OCI-LY1 (cell line): ENCODE measurements around the gene APBB1IP.

Experiments
- H2AFZ ChIP-seq: fragments of 200-600 bp; sonication (generic), shearing (Covaris generic); 2 replicates; pipeline ENCODE4 v1.6.0; 2014; ENCODE audit warnings: antibody characterized with exemption, mild to moderate bottlenecking, low read length
- H3F3A ChIP-seq: fragments of 200-600 bp; sonication (generic), shearing (Covaris generic); 2 replicates; pipeline ENCODE4 v1.6.0; 2014; ENCODE audit warnings: mild to moderate bottlenecking, antibody characterized with exemption, low read length, moderate library complexity; ENCODE audit not compliant: insufficient read depth
- H3K27ac ChIP-seq: fragments of 200-600 bp; sonication (generic); 2 replicates; pipeline ENCODE4 v1.5.1; 2014; ENCODE audit warnings: low read length, mixed run types, mild to moderate bottlenecking, low read depth; ENCODE audit not compliant: poor library complexity, severe bottlenecking
- H3K27me3 ChIP-seq: fragments of 200-600 bp; sonication (generic); 2 replicates; pipeline ENCODE4 v1.6.0; 2014; ENCODE audit warnings: antibody characterized with exemption, mild to moderate bottlenecking, low read length, moderate library complexity; ENCODE audit not compliant: insufficient read depth
- H3K36me3 ChIP-seq: fragments of 200-600 bp; sonication (generic); 2 replicates; pipeline ENCODE4 v1.6.1; 2014; ENCODE audit warnings: mild to moderate bottlenecking, antibody characterized with exemption, low read length, moderate library complexity, mixed read lengths; ENCODE audit not compliant: insufficient read depth
- H3K4me1 ChIP-seq: fragments of 200-600 bp; sonication (generic); 2 replicates; pipeline ENCODE4 v1.5.1; 2014; ENCODE audit warnings: mild to moderate bottlenecking, low read length, moderate library complexity; ENCODE audit not compliant: insufficient read depth, severe bottlenecking
- H3K4me2 ChIP-seq: fragments of 200-600 bp; sonication (generic), shearing (Covaris generic); 2 replicates; pipeline ENCODE4 v1.6.1; 2014; ENCODE audit warnings: low read length
- H3K4me3 ChIP-seq: fragments of 200-600 bp; sonication (generic); 2 replicates; pipeline ENCODE4 v1.5.1; 2014; ENCODE audit warnings: low read length, low read depth, mild to moderate bottlenecking, mixed read lengths; ENCODE audit not compliant: poor library complexity, severe bottlenecking
- H3K79me2 ChIP-seq: fragments of 200-600 bp; shearing (Covaris generic); 2 replicates; pipeline ENCODE4 v1.6.1; 2016; ENCODE audit warnings: mixed run types, low read length, mixed read lengths; ENCODE audit not compliant: insufficient read depth
- H3K9ac ChIP-seq: fragments of 200-600 bp; sonication (generic), shearing (Covaris generic); 2 replicates; pipeline ENCODE4 v1.6.1; 2014; ENCODE audit warnings: mild to moderate bottlenecking, low read length, mixed read lengths
- H3K9me2 ChIP-seq: fragments of 200-600 bp; sonication (generic), shearing (Covaris generic); 2 replicates; pipeline ENCODE4 v1.6.1; 2014; ENCODE audit warnings: low read depth, mild to moderate bottlenecking, low read length, mixed read lengths
- H3K9me3 ChIP-seq: fragments of 200-600 bp; shearing (Covaris generic); 2 replicates; pipeline ENCODE4 v1.6.1; 2014; ENCODE audit warnings: low read length, mixed read lengths
- H4K20me1 ChIP-seq: fragments of 200-600 bp; sonication (generic), shearing (Covaris generic); 2 replicates; pipeline ENCODE4 v1.6.0; 2016; ENCODE audit warnings: mild to moderate bottlenecking, low read length; ENCODE audit not compliant: insufficient read depth
- EZH2 ChIP-seq: fragments of 200-600 bp; sonication (generic), shearing (Covaris generic); IDR thresholded peaks from 2 replicates; pipeline ENCODE4 v1.8.0; 2017; ENCODE audit warnings: borderline replicate concordance, mixed run types, mild to moderate bottlenecking, antibody characterized with exemption, low read length, moderate library complexity, mixed read lengths
- TF ChIP-seq, protein P1 (sequence below): fragments of 200-600 bp; sonication (generic), shearing (Covaris generic); IDR thresholded peaks from 2 replicates; pipeline ENCODE4 v1.5.1; 2017; ENCODE audit warnings: mild to moderate bottlenecking, antibody characterized with exemption, low read length, moderate library complexity, mixed read lengths

The APBB1IP gene

GRCh38 chr10:26412932-26413331 lies 25.2 kb upstream of the APBB1IP start:
- TF ChIP-seq EZH2 = no peak
- no peak overlapping the region for H3K9ac ChIP-seq
- no peaks in the 10 kb centered on the region for H3F3A ChIP-seq
- no peaks in the 10 kb centered on the region for H3K36me3 ChIP-seq
- H3K4me1 ChIP-seq = peaks cover 53% of the 10 kb centered on the region
- H3K9me3 ChIP-seq = no peaks in the 10 kb centered on the region
- no peak overlapping the region for H2AFZ ChIP-seq
- H3K4me2 ChIP-seq = no peak overlapping the region
- H3K9me2 ChIP-seq = no peaks in the 10 kb centered on the region
- H3K79me2 ChIP-seq = no peaks in the 10 kb centered on the region
- H4K20me1 ChIP-seq = no peaks in the 10 kb centered on the region
- H3K27me3 ChIP-seq = no peaks in the 10 kb centered on the region
- H3K27ac ChIP-seq = peak overlapping the region; percentile 17
- H3K4me3 ChIP-seq = no peak overlapping the region

- H3K4me2 ChIP-seq = no peak overlapping the region
- no peak overlapping the region for H3K4me3 ChIP-seq
- H2AFZ ChIP-seq = no peak overlapping the region
- TF ChIP-seq EZH2 = no peak
- TF ChIP-seq, protein P1, sequence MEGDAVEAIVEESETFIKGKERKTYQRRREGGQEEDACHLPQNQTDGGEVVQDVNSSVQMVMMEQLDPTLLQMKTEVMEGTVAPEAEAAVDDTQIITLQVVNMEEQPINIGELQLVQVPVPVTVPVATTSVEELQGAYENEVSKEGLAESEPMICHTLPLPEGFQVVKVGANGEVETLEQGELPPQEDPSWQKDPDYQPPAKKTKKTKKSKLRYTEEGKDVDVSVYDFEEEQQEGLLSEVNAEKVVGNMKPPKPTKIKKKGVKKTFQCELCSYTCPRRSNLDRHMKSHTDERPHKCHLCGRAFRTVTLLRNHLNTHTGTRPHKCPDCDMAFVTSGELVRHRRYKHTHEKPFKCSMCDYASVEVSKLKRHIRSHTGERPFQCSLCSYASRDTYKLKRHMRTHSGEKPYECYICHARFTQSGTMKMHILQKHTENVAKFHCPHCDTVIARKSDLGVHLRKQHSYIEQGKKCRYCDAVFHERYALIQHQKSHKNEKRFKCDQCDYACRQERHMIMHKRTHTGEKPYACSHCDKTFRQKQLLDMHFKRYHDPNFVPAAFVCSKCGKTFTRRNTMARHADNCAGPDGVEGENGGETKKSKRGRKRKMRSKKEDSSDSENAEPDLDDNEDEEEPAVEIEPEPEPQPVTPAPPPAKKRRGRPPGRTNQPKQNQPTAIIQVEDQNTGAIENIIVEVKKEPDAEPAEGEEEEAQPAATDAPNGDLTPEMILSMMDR = no peak
- H3K4me1 ChIP-seq = peaks cover 53% of the 10 kb centered on the region
- no peaks in the 10 kb centered on the region for H3K9me2 ChIP-seq
- no peaks in the 10 kb centered on the region for H4K20me1 ChIP-seq
- H3F3A ChIP-seq = no peaks in the 10 kb centered on the region
- H3K27me3 ChIP-seq = no peaks in the 10 kb centered on the region
- no peaks in the 10 kb centered on the region for H3K9me3 ChIP-seq
- H3K79me2 ChIP-seq = no peaks in the 10 kb centered on the region
- H3K36me3 ChIP-seq = no peaks in the 10 kb centered on the region
- no peak overlapping the region for H3K9ac ChIP-seq
- H3K27ac ChIP-seq = no peak overlapping the region
Measured at GRCh38 chr10:26413375-26413774, 24.8 kb upstream of the APBB1IP start.

DNA sequence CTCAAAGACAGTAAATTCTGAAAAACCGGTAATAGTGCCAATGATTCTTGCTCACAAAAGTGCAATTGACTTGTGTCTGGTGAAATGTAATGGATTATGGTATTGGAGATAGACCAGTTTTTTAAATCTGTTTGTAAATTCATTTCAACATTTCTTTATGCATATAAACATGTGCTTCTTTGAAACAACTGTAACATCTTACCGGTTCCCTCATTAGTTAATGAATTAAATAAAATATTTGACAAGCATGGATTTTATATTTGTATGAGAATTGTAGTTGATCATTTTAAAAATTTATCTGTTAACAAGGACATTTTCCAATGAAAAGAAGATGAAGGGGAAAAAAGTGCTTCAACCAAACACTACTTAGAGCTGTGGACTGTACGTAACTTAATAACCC lies 21.0 kb upstream of the APBB1IP start:
- Histone ChIP-seq H3K4me1 (peaks cover 34% of the 10 kb centered on the region), H3K27ac (no peak overlapping the region), H3K36me3 (no peaks in the 10 kb centered on the region), H2AFZ (no peak overlapping the region), H3F3A (no peaks in the 10 kb centered on the region), H3K4me3 (no peak overlapping the region), H3K9me2 (no peaks in the 10 kb centered on the region), H3K4me2 (no peak overlapping the region), H3K27me3 (no peaks in the 10 kb centered on the region), H4K20me1 (no peaks in the 10 kb centered on the region), H3K79me2 (no peaks in the 10 kb centered on the region), H3K9ac (no peak overlapping the region), H3K9me3 (peaks cover 7% of the 10 kb centered on the region)
- TF ChIP-seq EZH2 = no peak
- TF ChIP-seq, protein P1 = no peak

DNA sequence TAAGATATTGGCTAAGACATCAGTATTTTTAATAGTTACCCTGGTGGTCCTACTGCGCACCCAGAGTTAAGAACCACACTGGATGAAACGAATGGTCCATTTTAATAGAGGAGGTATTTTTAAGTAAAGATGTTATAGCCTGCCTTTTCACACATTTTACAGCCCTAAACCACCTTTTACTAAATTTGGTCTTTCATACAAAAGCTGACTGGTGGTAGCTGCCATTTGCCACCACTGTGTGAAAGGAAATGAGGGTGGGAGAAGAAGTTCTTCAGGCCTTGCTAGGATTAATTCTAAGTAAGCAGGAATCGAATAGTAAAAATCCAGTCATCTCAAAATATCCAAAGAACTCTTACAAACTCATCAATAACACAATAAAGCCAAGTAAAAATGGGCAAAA lies 15.2 kb upstream of the APBB1IP start:
- Histone ChIP-seq H3K27ac (no peak overlapping the region), H3K9ac (no peak overlapping the region), H3K4me3 (no peak overlapping the region), H3K27me3 (no peaks in the 10 kb centered on the region), H2AFZ (no peak overlapping the region), H3K79me2 (no peaks in the 10 kb centered on the region), H3F3A (no peaks in the 10 kb centered on the region), H3K4me2 (no peak overlapping the region), H3K4me1 (no peaks in the 10 kb centered on the region), H3K9me2 (no peaks in the 10 kb centered on the region), H4K20me1 (no peaks in the 10 kb centered on the region), H3K36me3 (no peaks in the 10 kb centered on the region), H3K9me3 (peaks cover 24% of the 10 kb centered on the region)
- TF ChIP-seq EZH2 = no peak
- TF ChIP-seq, protein P1 = no peak
